ENCODE measurements around the gene GRIN2B.

The GRIN2B gene

DNA sequence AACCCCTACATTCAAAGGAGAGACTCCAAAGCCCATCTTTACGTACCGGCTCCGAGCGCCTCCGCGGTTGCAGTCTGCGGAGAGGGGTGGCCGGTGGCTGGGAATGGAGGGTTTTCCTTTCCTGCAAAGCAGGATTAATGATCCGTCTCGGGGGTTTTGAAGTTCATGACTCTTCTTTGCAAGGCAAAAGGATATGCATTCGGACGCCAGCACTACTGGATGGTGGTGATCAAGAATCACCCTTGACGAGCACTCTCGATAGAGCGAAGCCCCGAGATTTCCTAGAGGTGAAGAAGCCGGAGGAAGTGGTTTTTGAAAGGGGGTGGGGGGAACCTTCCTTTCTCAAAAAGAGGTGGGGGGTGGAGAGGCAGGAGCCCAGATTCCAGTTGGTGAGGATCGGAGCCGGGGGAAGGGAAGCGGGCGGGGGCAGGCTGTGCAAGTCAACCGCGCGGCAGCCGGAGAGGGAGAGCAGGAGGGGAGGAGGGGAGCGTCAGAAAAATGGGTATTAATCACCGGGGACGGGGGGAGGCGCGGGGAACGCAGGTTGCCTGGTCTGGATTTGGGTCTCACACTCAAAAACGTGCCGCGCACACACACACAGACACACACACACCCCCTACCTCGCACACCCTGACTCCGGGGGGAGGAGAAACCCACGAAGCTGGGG lies at the start of gene GRIN2B:
Gene GRIN2B, minus strand, starts transcription at position 307 of the 667 bp plus-strand sequence. CDS start 115,394 bp downstream, outside the sequence.
- no peak for DNase-seq

DNA sequence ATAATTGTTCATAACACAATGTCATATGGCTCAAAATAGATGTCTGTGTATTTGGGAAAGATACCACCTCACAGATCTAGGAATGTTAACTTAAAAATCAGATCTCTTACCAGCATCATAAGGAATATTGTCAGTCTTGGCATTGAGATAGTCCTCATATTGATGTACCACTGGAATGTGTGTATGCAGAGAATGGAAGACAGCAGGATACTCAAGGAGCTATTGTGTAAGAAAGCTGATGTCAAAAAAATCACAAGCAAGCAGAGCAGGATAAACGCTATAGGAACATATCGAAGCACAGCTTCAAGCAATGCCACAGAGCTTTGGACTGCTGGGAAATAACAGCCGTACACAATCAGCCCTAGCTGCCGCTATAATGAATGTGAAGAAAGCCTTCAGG lies 45.1 kb upstream of the GRIN2B start:
- no peak for DNase-seq

DNA sequence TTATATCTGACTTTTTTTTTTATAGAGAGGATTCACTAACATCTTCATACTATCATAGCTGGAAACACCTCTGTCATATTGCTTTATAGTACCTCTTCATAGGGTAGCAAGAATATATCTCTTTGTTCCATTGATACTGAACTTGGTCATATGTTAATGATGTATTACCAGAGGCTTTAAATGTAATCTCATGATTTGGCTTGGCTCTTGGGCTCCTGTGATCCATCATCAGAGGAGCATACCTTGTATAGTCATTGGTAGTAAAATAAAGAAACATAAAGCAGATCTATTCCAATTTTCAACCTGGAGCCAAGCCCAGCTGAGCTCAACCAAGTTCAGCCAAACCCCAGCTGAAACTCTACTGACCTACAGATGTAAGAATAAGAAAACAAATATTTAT lies 43.2 kb upstream of the GRIN2B start:
- no peak for DNase-seq

DNA sequence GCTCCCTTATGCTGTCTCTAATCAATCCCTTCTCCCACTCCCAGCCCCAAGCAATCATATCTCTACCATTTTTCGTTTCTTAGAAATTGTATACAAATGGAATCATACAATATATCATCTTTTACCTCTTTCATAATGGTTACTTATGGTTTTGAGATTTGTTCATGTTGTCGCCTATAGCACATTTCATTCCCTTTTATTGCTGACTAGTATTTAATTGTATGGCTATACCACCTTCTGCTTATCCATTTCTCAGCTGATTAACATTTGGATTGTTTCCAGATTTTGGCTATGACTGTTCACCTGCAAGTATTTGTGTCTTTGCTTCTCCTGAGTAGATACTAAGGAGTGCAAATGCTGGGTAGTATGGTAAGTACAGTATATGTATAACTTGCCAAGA lies 36.7 kb upstream of the GRIN2B start:
- no peak for DNase-seq

DNA sequence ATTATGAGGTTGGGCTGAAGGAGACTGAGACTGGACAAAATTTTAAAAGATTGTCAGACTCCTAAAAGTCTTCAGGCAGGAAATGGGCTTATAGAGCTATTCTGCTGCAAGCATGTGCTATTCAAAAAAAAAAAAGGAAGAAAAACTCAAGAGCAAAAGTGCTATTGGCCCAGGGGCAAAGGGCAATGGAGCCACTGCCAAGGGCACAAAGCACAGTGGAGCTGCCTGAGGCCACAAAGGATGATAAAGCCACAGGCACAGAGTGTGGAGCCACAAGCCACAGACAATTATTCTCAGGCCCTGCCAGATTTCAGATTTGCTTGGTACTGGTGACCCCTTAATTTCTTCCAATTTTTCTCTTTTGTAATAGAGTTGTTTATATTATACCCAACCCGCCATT lies 29.6 kb upstream of the GRIN2B start:
- DNase-seq, result no peak

DNA sequence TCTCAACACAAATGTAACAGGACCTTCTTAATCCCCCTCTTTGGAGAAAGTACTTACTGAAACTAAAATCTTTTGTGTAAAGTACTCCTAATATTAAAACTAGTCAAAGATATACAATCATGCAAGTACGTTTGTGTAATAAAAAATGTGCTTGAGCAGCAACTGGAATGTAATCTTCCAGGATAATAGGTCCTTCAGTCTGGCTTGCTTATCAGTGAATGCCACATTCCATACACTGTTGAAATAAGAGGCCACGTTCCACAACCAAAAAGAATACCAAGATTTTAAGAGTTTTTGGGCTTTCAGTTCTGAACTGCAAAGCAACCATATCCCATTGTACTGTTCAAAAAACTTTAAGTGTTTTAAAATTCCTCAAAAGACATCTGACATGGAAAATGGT lies 26.2 kb upstream of the GRIN2B start:
- DNase-seq, result no peak

DNA sequence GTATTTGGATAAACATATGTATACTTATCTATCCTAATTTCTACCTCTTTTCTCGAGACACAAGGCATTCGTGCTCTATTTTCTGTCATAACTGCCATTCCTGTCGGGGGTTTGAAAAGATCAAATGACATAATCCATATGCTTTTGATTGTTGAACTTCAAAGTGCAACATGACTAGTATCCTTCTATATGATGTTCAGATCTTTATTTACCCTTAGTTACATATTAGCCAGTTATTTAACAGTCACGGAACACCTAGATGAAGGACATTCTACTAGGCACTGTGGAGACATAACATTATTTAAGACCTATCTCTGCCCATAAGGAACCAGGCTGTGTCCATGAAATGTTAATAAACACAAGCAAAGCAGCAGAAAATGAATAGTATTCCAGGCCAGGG lies 11.2 kb upstream of the GRIN2B start:
- DNase-seq, result no peak

DNA sequence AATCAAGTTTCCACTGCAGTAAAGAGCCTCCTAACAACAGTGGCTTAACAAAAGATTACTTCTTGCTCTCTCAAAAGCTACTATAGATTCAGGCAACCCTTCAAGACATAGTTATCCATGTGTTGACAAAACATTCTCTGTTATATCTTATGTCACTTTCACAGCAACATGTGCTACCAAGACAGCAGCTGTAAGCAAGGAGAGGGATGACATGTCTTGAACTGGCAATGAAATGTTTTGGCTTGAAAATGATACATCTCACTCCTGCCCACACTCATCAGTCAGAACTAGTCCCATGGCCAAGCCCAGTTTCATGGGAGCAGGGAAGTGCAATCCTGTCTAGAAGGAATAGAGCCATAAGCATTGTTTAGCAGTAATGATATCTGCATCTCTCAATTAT lies 10.7 kb upstream of the GRIN2B start:
- DNase-seq, result no peak

DNA sequence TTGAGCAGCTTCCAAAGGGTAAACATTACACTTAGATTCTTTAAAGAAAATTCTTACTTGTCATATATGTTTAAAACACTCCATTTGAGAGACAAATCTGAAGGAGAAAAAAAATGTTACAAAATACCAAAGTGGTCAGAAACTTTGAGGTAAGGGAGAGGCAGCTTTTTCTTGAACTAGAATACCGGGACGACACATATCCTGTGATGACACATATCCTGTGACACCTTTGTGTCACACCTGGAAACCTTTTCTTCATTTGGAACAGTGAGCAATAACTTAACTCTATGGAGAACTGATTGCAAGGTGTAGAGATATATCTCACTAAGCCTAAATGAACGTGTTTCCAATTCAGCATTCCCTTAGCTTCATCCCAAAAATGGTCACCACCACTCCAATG lies 4.6 kb upstream of the GRIN2B start:
- no peak for DNase-seq

DNA sequence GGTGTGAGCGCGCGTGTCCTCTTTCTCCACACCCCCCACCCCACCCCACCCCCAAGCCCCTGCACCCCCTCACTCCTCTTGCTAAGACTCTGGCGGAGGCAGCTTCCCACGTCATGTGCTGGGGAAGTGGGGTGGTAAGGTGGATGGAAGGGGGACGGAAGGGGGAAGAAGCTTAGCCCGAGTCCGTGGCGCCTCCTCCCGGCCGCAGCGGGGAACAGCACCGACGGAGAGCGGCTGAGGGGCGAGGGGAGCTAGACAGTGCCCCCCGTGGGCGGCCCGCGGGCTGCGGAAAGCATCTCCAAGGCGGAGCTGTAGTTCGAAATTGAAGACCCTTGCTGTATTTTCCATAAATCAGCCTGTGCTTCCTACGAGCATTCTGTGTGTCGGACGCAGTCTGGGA lies 588 bp upstream of the GRIN2B start:
- DNase-seq, result no peak

DNA sequence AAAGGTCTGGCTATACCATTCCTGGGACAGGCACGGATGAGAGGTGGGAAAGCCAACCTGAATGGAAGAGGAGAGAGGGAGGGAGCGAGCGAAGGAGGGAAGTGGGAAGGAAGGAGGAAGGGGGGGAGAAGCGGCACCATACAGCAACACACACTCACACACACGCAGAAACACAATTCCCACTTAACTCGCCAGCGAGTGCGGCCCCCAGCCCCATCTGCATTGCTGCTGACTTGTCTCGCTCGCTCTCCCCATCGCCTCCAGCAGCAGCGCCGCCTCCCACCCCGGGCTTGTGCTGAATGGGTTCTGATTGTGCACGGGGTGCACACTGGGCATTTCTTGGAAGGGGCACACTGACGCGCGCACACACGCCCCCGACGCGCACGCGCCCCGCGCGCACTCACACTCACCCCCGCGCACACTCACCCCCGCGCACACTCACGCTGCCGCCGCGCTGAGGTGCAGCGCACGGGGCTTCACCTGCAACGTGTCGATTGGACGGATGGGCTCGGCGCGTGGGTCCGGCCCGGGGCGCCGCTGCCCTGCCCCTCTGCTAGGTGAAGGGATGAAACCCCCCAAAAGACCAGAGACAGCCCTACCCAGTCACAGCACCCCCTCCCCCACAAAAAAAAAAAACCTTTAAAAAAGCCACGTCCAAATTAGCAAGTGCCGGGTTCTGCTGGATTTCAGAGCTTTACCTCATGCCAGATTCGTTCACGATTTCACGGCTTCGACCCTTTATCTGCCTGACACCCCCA lies 685 bp downstream of the GRIN2B start:
- no peak for DNase-seq

DNA sequence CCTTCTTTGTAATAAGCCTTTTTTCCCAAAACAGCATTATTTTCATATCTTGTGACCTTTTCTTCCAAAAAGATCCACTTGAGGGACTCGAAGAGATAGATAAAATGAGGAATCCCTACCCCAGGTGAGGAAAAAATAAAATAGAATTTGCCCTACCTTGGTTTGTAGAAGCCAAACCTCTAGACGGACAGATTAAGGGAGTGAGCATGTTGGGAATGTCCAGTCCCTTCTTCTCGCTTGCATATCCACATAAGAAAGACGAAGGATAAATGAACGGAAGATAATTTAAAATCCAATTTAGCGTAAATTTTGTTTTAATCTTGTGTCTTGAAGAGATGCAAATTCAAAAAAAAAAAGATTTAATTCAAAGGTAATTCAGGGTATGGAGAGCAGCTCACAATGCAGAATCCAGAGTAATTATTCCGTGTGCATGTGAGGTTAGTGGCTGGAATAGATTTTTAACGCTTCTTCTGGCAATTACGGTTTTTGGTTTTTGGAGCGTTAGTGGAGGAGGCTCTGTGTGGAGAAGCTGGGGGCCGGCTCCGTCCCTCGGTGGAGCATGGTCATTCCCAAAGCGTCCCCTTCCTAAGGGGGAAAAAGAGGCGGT lies 1.5 kb downstream of the GRIN2B start:
- DNase-seq, result no peak

DNA sequence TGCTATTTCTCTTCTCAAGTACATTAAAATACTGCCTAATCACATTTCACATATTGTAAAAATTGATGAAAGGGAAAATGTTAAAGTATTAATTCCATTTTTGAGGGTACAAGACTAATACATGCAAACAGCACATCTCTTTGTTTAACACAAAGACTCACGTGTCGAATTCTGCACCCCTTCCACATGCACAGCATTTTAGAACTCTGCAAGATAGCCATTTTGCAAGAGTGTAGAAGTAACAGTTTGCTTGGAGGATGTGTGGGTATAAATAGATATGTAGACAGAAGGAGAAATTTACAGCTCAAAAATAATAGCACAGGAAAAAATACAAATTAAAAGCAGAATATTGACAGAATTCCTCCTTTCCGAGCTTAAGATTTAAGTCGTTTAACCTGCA lies 2.5 kb downstream of the GRIN2B start:
- DNase-seq, result no peak

DNA sequence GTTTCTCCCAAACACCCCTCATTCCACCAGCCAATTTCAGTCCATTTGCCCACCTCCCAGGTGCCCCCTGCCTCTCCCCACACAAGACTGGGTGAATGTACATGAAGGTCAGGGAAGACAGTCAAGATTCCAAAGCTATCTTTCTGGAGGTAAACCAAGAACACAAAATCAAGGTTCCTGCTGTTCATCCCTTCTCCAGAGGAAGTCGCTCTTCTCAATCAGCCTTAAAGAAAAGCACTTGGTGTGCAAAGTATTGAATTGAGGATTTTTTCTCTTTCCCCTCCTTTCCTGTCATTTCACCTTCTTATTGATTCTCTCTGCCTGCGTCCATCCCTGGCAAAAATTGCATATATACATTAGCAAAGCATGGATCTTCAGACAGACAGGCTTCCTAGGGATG lies 4.5 kb downstream of the GRIN2B start:
- no peak for DNase-seq

DNA sequence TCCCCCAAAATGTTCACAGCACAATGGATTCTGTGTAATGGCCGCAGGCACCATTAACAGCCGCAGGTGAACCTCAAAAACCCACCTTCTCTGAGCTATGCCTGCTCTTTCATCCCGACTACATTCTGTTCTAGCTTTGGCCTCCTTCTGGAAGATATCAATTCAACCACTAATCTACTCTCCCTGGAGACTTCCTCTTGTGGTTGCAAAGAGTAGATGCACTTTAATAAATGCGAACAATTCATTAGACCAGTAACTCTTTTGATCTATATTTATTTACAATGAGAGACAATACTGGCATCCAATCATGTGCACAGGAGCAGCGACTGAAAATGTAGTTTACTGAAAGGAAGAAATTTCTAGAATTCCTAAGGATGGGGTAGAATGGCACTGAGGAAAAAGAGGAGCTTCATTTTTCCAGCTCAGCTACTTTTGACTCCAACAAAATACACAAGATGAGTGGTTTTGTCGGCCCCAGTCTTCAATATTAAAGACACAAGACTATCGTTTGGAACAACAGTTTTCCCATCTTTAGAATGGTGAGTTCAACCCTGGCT lies 5.3 kb downstream of the GRIN2B start:
- no peak for DNase-seq

DNA sequence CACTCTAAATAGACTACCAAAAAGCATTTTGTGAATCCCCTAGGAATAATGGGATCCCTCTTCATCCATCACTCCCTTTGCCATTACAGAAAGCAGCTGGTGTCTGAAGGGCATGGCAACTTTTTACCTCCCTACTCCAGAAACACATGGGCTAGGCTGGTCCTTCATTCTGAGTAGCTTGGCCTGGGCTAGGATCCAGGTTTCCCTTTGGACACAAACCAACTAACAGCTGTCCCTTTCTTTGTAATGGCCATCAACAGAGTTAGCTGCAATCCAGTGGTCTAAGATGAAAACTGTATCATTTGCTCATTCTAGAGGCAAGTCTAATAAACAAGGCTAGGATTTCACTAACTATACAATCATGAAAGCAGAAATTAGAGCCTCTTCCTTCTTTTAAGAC lies 7.4 kb downstream of the GRIN2B start:
- DNase-seq, result no peak

DNA sequence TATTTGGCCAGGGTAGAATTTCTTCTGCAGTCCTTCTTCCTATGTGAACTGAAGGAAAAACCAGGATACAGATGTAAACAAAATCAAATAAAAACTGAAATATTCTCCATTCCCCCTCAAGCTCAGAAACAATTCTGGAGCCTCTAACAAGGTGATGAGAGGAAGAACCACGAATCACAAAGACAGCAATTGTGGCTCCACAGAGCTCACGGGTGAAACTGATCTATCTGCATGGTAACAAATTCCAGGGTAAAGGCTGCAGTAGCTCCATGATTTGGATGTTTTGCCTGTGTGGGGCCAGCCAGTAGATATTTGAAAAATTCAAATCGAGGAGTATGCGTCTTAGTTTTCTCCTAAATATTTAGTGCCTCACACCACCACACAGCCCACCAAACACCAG lies 10.6 kb downstream of the GRIN2B start:
- DNase-seq, result no peak

DNA sequence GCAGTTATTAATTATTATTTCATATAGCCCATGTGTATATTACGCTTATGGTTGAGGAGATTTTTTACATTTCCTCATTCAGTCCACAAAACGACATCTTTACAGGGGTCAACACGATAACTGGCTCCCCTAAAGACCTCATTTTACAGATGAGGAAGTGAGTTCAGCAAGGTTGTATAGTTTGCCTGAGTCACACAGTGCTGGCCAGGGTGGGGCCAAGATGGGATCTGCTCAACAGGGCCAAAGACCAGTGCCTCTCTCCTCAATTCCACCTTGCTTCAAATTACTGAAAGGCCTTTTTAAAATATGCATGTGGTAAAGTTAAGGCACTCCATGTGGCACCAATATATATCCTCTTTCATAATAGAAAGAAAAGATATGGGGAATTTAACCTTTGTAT lies 13.1 kb downstream of the GRIN2B start:
- DNase-seq, result no peak

DNA sequence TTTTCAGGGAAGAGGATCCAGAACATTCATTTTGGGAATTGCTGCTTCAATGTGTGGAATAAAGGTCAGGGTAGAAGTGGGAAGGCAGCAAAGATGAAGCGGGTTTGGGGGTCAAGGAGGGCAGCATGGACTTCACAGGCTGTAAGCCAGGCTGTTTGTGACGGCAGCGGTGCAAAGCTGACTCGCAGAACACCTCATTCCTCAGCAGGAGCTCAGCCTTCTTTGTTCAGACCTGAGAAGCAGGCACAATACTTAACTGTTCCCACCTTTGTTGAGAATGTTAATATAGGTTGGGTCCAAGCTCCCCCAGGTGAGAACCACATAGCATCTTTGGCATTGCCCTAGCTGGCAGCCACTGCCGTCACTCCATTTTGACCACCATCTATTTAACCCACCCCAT lies 16.7 kb downstream of the GRIN2B start:
- DNase-seq, result no peak

DNA sequence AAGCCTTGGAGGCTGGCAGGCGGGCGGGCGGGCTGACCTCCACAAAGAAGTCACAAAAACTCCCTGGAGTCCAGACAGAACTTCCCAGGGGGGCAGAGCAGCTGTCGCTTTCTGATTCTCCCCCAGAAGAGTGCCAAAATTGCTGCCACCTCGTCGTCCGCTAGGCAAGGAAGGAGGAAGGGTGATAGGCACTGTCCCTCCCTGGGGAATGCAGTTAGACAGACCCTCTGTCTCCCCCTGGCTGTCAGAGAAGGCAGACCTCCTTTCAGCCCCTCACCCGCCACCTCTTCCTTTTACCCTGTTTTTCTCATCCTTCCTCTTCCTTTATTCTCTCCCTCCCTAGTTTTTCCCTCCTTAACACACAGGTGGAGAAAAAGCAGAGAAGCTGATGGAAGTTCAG lies 18.7 kb downstream of the GRIN2B start:
- no peak for DNase-seq

DNA sequence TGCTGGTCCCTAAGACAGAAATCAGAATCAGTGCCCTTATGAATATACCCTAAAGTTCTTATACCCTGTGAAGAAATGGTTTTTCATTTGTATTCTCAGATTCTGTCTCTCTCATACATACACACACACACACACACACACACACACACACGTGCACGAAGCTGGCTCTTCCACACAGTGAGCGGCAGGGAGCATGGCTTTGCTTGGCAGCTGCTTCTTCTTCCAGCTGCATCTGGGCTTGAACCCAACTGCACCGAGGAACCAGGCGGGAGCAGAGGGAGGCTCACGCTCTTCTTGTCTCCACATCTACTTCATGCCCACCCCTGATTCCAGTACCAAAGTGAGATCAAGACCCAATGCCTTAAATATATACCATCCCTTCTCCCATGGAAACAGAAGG lies 19.4 kb downstream of the GRIN2B start:
- no peak for DNase-seq

DNA sequence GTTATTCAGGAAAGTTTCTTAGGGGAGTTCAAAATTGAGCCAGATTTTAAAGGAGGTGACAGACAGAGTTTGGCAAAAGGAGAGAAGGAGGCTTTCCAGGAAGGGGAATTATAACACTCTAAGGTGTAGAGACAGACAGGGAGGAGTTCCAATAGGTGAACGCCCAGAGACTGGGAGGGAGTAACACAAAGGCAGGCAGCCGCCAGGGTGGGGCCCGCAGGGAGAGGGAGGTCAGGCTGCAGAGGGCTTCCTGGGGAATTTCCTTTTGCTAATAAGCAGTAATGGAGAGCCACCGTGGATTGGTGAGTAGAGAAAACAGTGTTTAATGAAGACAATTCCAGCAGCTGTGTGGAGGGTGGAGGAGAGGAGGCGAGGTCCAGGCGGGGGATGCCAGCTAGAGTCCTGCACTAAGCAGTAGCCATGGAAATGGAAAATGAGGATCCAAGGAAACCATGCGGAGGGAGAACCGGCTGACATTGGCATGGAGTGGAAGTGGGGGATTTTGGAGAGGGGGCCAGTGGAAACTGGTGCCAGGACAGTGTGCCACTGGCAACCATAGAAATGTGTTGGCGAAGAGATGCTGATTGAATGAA lies 22.2 kb downstream of the GRIN2B start:
- DNase-seq, result no peak

DNA sequence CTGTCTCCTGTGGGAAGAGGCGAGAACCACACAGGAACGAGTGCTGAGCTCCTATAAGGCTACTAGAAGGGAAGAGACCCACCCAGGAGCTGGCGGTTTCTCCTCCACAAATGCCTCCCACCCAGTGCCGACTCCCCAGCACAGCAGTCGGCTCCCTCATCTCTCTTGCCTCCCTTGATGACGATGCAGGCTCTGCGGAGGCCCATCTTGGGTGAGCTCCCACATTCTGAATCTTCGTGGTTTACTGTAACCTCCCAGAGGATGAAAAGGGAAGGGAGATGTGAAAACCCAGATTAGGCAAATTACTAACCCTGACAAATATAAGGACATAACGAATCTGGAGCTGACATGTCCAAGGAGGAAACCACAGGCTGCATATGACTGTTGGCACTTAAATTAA lies 23.8 kb downstream of the GRIN2B start:
- DNase-seq, result no peak

Data from amniotic stem cell (primary cell).